K562 (cell line): ENCODE data around the gene OTOA. TPM values are rescaled to one million over a fixed set of nuclear protein-coding genes. Genes with fewer than 3 reads are reported as not detected.

Experiments
- ATAC-seq: fragments of 200-7000 bp; cut with Tn5 transposase; 3 replicates; pipeline ENCODE4 v1.9.1; 2020; ENCODE audit warnings: moderate library complexity
- BruUV-seq: library from RNA; stranded (reverse); fragments of 400-500 nt; replicated peaks from 2 replicates; lab custom pipeline; 2021; lab: Mats Ljungman, UMichigan
- CTCF ChIA-PET: fragments of 300-600 bp; formaldehyde crosslinking; extraction: SDS; loops from one replicate; lab custom pipeline; 2021; ENCODE audit warnings: low intra/inter-chr PET ratio; lab: Yijun Ruan, JAX
- POLR2A ChIA-PET: fragments of 300-600, 350-650 bp; sonication (Branson Sonifier 250); formaldehyde crosslinking; extraction: SDS; loops from one replicate; lab custom pipeline; 2021; ENCODE audit warnings: antibody characterized with exemption, inconsistent platforms; lab: Yijun Ruan, JAX
- DNase-seq, 4 experiments: peaks; one replicate each; pipeline versions ENCODE4 v3.0.0 to v3.0.0-alpha.2; 2011 to 2018; ENCODE audit warnings: low spot score in 3 of 4, mixed read lengths in 3 of 4; ENCODE audit errors: extremely low read depth in 1 of 4
- FAIRE-seq: peaks from 2 replicates; lab custom pipeline; 2011; peaks lifted over from hg19 to GRCh38; lab: Jason Lieb, UNC
- H2AFZ ChIP-seq: 2 replicates; pipeline ENCODE4 v1.6.0; 2011; ENCODE audit warnings: low read depth, low read length, control low read depth, inconsistent platforms
- H3K27ac ChIP-seq: fragments of 200-600 bp; 3 replicates; pipeline ENCODE4 v1.8.0; 2011; ENCODE audit warnings: low read depth, mild to moderate bottlenecking, control low read depth, inconsistent platforms, low read length, moderate library complexity, mixed read lengths; ENCODE audit errors: extremely low read depth
- H3K27me3 ChIP-seq, 2 experiments: fragments of 300-600 bp in 1 of 2; 2 replicates in 1 of 2; 3 replicates in 1 of 2; pipeline versions ENCODE4 v1.6.0 to v1.8.0; 2011; ENCODE audit warnings: inconsistent platforms in 2 of 2, low read length in 2 of 2, mild to moderate bottlenecking in 1 of 2, mixed read lengths in 1 of 2, moderate library complexity in 1 of 2; ENCODE audit not compliant: control insufficient read depth in 2 of 2, insufficient read depth in 2 of 2
- H3K36me3 ChIP-seq: fragments of 300-600 bp; 3 replicates; pipeline ENCODE4 v1.8.0; 2011; ENCODE audit warnings: mild to moderate bottlenecking, low read length, inconsistent platforms; ENCODE audit not compliant: control insufficient read depth, insufficient read depth
- H3K4me1 ChIP-seq, 2 experiments: fragments of 200-600 bp in 1 of 2; replicated peaks in 1 of 2; 2 replicates in 1 of 2; 3 replicates in 1 of 2; pipeline versions ENCODE4 v1.5.1 to v1.8.0; 2011; ENCODE audit warnings: inconsistent platforms in 2 of 2, low read length in 2 of 2, mild to moderate bottlenecking in 1 of 2, mixed read lengths in 1 of 2, moderate library complexity in 1 of 2; ENCODE audit not compliant: control insufficient read depth in 2 of 2, insufficient read depth in 2 of 2
- H3K4me2 ChIP-seq: 2 replicates; pipeline ENCODE4 v1.6.1; 2011; ENCODE audit warnings: low read length, control low read depth, inconsistent platforms, mixed read lengths; ENCODE audit not compliant: insufficient read depth
- H3K4me3 ChIP-seq: fragments of 200-600 bp; sonication (generic), shearing (Covaris generic); 2 replicates; pipeline ENCODE4 v1.5.1; 2016; ENCODE audit warnings: control low read depth, inconsistent platforms
- H3K79me2 ChIP-seq: fragments of 200-600 bp; 3 replicates; pipeline ENCODE4 v1.8.0; 2011; ENCODE audit warnings: low read length, inconsistent platforms; ENCODE audit not compliant: control insufficient read depth, insufficient read depth
- H3K9ac ChIP-seq, 2 experiments: 2 replicates each; pipeline versions ENCODE4 v1.6.0 to v1.6.1; 2011; ENCODE audit warnings: low read depth in 2 of 2, low read length in 2 of 2, control low read depth in 1 of 2, inconsistent platforms in 1 of 2, mild to moderate bottlenecking in 1 of 2, mixed read lengths in 1 of 2; ENCODE audit not compliant: insufficient read depth in 1 of 2
- H3K9me1 ChIP-seq: one replicate; pipeline ENCODE4 v1.6.0; 2011; ENCODE audit warnings: inconsistent platforms, mild to moderate bottlenecking, low read length, moderate library complexity; ENCODE audit not compliant: control insufficient read depth, insufficient read depth
- H3K9me3 ChIP-seq: replicated peaks from 2 replicates; pipeline ENCODE4 v1.5.1; 2011; ENCODE audit warnings: low read depth, low read length, inconsistent platforms; ENCODE audit not compliant: control insufficient read depth, insufficient read depth
- H4K20me1 ChIP-seq: replicated peaks from 2 replicates; pipeline ENCODE4 v1.6.1; 2011; ENCODE audit warnings: low read length, inconsistent platforms, mixed read lengths; ENCODE audit not compliant: control insufficient read depth, insufficient read depth
- FOXK2 ChIP-seq, 2 experiments: fragments of 450-650 bp; IDR thresholded peaks in 1 of 2; conservative IDR thresholded peaks in 1 of 2; 2 replicates each; pipeline ENCODE4 v1.6.1; 2016; ENCODE audit warnings: low read depth in 2 of 2, mild to moderate bottlenecking in 1 of 2
- FOXP1 ChIP-seq: sonication (generic); formaldehyde crosslinking; IDR thresholded peaks from 2 replicates; pipeline ENCODE4 v1.8.0; 2022; ENCODE audit warnings: mild to moderate bottlenecking, missing genetic modification reagents
- GATA2 ChIP-seq: sonication (generic); formaldehyde crosslinking; IDR thresholded peaks from 2 replicates; pipeline ENCODE4 v1.4.0; 2020; ENCODE audit warnings: mild to moderate bottlenecking, missing genetic modification reagents
- MTA2 ChIP-seq: fragments of 450-650 bp; IDR thresholded peaks from 2 replicates; pipeline ENCODE4 v1.6.1; 2016; ENCODE audit warnings: low read depth
- NBN ChIP-seq: fragments of 450-650 bp; IDR thresholded peaks from 2 replicates; pipeline ENCODE4 v1.6.1; 2016; ENCODE audit warnings: low read depth, mild to moderate bottlenecking
- NFATC3 ChIP-seq: fragments of 450-650 bp; IDR thresholded peaks from 2 replicates; pipeline ENCODE4 v1.6.1; 2017; ENCODE audit warnings: mild to moderate bottlenecking
- NONO ChIP-seq, 2 experiments: fragments of 200-400 bp in 1 of 2; fragments of 450-650 bp in 1 of 2; formaldehyde crosslinking in 1 of 2; IDR thresholded peaks; 2 replicates each; pipeline ENCODE4 v1.6.1; 2017; ENCODE audit warnings: low read depth in 2 of 2, mild to moderate bottlenecking in 2 of 2, moderate library complexity in 2 of 2, low read length in 1 of 2
- SIN3B ChIP-seq: fragments of 450-650 bp; IDR thresholded peaks from 2 replicates; pipeline ENCODE4 v1.6.1; 2017; ENCODE audit warnings: low read depth, mild to moderate bottlenecking, moderate library complexity
- SOX6 ChIP-seq: fragments of 450-650 bp; IDR thresholded peaks from 2 replicates; pipeline ENCODE4 v1.6.1; 2014; ENCODE audit warnings: mild to moderate bottlenecking
- TAL1 ChIP-seq: fragments of 450-650 bp; IDR thresholded peaks from 2 replicates; pipeline ENCODE4 v1.6.1; 2016; ENCODE audit warnings: mild to moderate bottlenecking
- TCF3 ChIP-seq: sonication (generic); formaldehyde crosslinking; IDR thresholded peaks from 2 replicates; pipeline ENCODE4 v1.4.0; 2020; ENCODE audit warnings: mild to moderate bottlenecking, missing genetic modification reagents
- ZBTB1 ChIP-seq: sonication (generic); formaldehyde crosslinking; IDR thresholded peaks from 2 replicates; pipeline ENCODE4 v1.8.1; 2023; ENCODE audit warnings: missing genetic modification reagents, low read depth, mild to moderate bottlenecking, borderline replicate concordance
- ZNF347 ChIP-seq: fragments of 450-650 bp; formaldehyde crosslinking; IDR thresholded peaks from 2 replicates; pipeline ENCODE4 v1.4.0; 2020; ENCODE audit warnings: low read depth, mild to moderate bottlenecking, moderate library complexity
- WGBS: fragments of 100-300 bp; shearing (Covaris generic); methylation state at CpG from one replicate; pipeline ENCODE4 v1.1.6; 2016; ENCODE audit warnings: low coverage, mixed read lengths; ENCODE audit not compliant: insufficient coverage; ENCODE audit errors: missing lambda C conversion rate; 5-methylcytosine and 5-hydroxymethylcytosine counted together
- in situ Hi-C: fragments of 300-500 bp; cut with MboI; formaldehyde crosslinking; loops from 4 replicates; pipeline ENCODE4 v1.15.0; 2018; ENCODE audit warnings: inconsistent platforms, mixed read lengths
- intact Hi-C: fragments of 100-400 bp; cut with micrococcal nuclease; formaldehyde crosslinking; loops from 2 replicates; pipeline ENCODE4 v1.14.2; 2022
- polyA plus RNA-seq, 8 experiments: library from polyadenylated mRNA; depleted of rRNA in 4 of 8; stranded (reverse) in 5 of 8; unstranded in 3 of 8; fragments of >200 nt; fragmentation: Nextera tagmentation in 2 of 8; fragmentation: Illumina TruSeq in 1 of 8; extraction: Ambion mirVana in 2 of 8; extraction: Trizol in 1 of 8; gene quantifications; 2 replicates each; pipeline versions ENCODE4 v1.2.1 to v1.2.3, GENCODE V29; 2011 to 2014; ENCODE audit warnings: inconsistent platforms in 1 of 8, missing spikeins in 1 of 8
- total RNA-seq, 7 experiments: library from RNA; depleted of rRNA in 6 of 7; stranded (reverse); fragments of >200 nt in 6 of 7; fragmentation: Illumina TruSeq in 2 of 7; extraction: Trizol in 2 of 7; gene quantifications; 2 replicates each; pipeline versions ENCODE4 v1.2.1 to v1.2.3, GENCODE V29; 2011 to 2021; ENCODE audit warnings: low replicate concordance in 1 of 7
- TF ChIP-seq, protein P1 (sequence below): IDR thresholded peaks from 2 replicates; pipeline ENCODE4 v1.6.1; 2011; ENCODE audit not compliant: insufficient read length; ENCODE audit errors: extremely low read depth
- TF ChIP-seq, protein P2 (sequence below): fragments of 450-650 bp; formaldehyde crosslinking; IDR thresholded peaks from 2 replicates; pipeline ENCODE4 v1.4.0; 2022; ENCODE audit warnings: missing genetic modification characterization

OTOA gene
- total and polyA plus RNA-seq, 9 of the 15 experiments (the other 6 are each of a cell fraction or from before 2014, with no cell fraction given), result 0.04 TPM; not detected in 8

DNA sequence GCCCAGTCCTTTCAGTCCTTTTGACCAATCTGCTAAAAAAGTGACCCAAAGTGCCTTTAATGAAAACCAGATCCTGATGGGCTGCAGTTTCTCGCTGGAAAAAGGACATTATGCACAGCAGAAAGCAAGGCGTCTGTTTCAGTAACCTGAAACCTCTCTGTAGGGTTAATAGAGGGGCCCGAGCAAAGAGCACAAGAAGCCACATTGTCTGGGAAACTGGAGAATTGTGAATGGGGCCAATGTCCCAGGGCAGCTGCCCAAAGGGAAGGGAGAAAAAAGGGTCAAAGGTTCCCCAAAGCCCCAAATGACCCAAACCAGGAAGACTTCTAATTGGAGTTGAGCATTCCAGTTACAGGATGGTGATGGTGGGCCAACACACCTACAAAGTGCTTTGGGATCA, 3.0 kb downstream of the OTOA start:
- Histone ChIP-seq H3K27ac (no peak overlapping the region), H3K27me3 (peaks cover 8 to 21% of the 10 kb centered on the region in 2 experiments; a peak in 4 of 5 replicates), H3K4me1 (peaks cover 0 to 8% of the 10 kb centered on the region in 2 experiments; a peak in 3 of 5 replicates), H3K9me3 (no peaks in the 10 kb centered on the region), H3K4me3 (no peak overlapping the region), H2AFZ (no peak overlapping the region), H3K9me1 (no peaks in the 10 kb centered on the region), H3K36me3 (no peaks in the 10 kb centered on the region), H3K9ac (no peak overlapping the region), H3K4me2 (no peak overlapping the region), H3K79me2 (no peaks in the 10 kb centered on the region), H4K20me1 (no peaks in the 10 kb centered on the region)
- in situ Hi-C loops (no loop called here), intact Hi-C loops (no loop called here)
- DNase-seq, result no peak
- CTCF ChIA-PET, result no interaction called here
- no peak for FAIRE-seq
- POLR2A ChIA-PET, result interaction anchor here (0.6 kb wide), 1 partner anchor 21 kb away, joined by 3 read pairs; no protein-coding TSS in a partner anchor
- no TSS peak for BruUV-seq
- no peak for ATAC-seq
- WGBS, result 0% methylated on average over 3 of the region's 3 CpGs
- TF ChIP-seq FOXP1 (no peak), GATA2 (CRISPR knock-in tag) (no peak), SIN3B (no peak), NFATC3 (no peak), TAL1 (no peak), SOX6 (no peak), NBN (no peak), ZNF347 (no peak), TCF3 (no peak), MTA2 (no peak), FOXK2 (conservative IDR thresholded peaks at IDR 0.05 in 1 of 2, IDR thresholded peaks at IDR 0.05 in 1 of 2; ENCODE audit: low read depth in 2 of 2) (no peak), NONO (IDR thresholded peaks at IDR 0.05; ENCODE audit: low read depth in 2 of 2, low read length in 1 of 2) (no peak), ZBTB1 (CRISPR knock-in tag) (no peak)
- TF ChIP-seq, protein P1, sequence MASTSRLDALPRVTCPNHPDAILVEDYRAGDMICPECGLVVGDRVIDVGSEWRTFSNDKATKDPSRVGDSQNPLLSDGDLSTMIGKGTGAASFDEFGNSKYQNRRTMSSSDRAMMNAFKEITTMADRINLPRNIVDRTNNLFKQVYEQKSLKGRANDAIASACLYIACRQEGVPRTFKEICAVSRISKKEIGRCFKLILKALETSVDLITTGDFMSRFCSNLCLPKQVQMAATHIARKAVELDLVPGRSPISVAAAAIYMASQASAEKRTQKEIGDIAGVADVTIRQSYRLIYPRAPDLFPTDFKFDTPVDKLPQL, result no peak
- TF ChIP-seq, protein P2, sequence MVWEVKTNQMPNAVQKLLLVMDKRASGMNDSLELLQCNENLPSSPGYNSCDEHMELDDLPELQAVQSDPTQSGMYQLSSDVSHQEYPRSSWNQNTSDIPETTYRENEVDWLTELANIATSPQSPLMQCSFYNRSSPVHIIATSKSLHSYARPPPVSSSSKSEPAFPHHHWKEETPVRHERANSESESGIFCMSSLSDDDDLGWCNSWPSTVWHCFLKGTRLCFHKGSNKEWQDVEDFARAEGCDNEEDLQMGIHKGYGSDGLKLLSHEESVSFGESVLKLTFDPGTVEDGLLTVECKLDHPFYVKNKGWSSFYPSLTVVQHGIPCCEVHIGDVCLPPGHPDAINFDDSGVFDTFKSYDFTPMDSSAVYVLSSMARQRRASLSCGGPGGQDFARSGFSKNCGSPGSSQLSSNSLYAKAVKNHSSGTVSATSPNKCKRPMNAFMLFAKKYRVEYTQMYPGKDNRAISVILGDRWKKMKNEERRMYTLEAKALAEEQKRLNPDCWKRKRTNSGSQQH (CRISPR knock-in tag), result no peak
